HG02840 (cell line): ENCODE results near the gene ZNF341.
"Not testable (repeated sequence)": the region's sequence is repeated elsewhere in the genome, so short reads cannot be mapped to it uniquely, and the experiment has no call there.

Experiments used
- ATAC-seq: cut with Tn5 transposase; IDR thresholded peaks from one replicate; pipeline ENCODE4 v1.9.1; 2021; ENCODE audit warnings: mild to moderate bottlenecking, moderate library complexity, moderate number of reproducible peaks; ENCODE audit not compliant: unreplicated experiment, low FRiP score

Gene ZNF341

GRCh38 chr20:33791021-33791420, 59.2 kb downstream of the ZNF341 start:
- ATAC-seq = no peak

GRCh38 chr20:33791540-33791939, 59.7 kb downstream of the ZNF341 start:
- no peak for ATAC-seq

- ATAC-seq = no peak
These were observed 60.3 kb downstream of the ZNF341 start for GRCh38 chr20:33791959-33792597.

- ATAC-seq = not testable (repeated sequence)
These were observed 60.8 kb downstream of the ZNF341 start for GRCh38 chr20:33792598-33792989.

GRCh38 chr20:33793011-33793931, 61.5 kb downstream of the ZNF341 start:
- ATAC-seq = no peak

GRCh38 chr20:33796263-33796906, 64.6 kb downstream of the ZNF341 start:
- no peak for ATAC-seq

- no peak for ATAC-seq
These were observed 65.2 kb downstream of the ZNF341 start for GRCh38 chr20:33796907-33797544.

GRCh38 chr20:33798444-33798843, 66.6 kb downstream of the ZNF341 start:
- ATAC-seq = no peak

GRCh38 chr20:33803921-33804337, 72.1 kb downstream of the ZNF341 start:
- no peak for ATAC-seq

GRCh38 chr20:33808388-33808787, 76.6 kb downstream of the ZNF341 start:
- ATAC-seq = no peak

GRCh38 chr20:33810259-33810658, 78.5 kb downstream of the ZNF341 start:
- no peak for ATAC-seq

- ATAC-seq = peak; percentile 94
These were observed 79.3 kb downstream of the ZNF341 start, which contains the start of gene CHMP4B for GRCh38 chr20:33810885-33811775. TSS of gene CHMP4B (plus strand) at chr20:33811348. CDS start at chr20:33811469, 121 bp downstream.

GRCh38 chr20:33811776-33812151, 80.0 kb downstream of the ZNF341 start:
- peak; percentile 18 for ATAC-seq

GRCh38 chr20:33812152-33812849, 80.5 kb downstream of the ZNF341 start:
- no peak for ATAC-seq

- ATAC-seq = no peak
These were observed 81.2 kb downstream of the ZNF341 start for GRCh38 chr20:33812908-33813462.

GRCh38 chr20:33814238-33814712, 82.5 kb downstream of the ZNF341 start:
- no peak for ATAC-seq

GRCh38 chr20:33815671-33816070, 83.9 kb downstream of the ZNF341 start:
- ATAC-seq = no peak

GRCh38 chr20:33816191-33816590, 84.4 kb downstream of the ZNF341 start:
- ATAC-seq = no peak

- no peak for ATAC-seq
These were observed 85.6 kb downstream of the ZNF341 start for GRCh38 chr20:33817411-33817810.
